WI38 (cell line): ENCODE measurements around the gene ZFP1.

ENCODE experiments used
- H3K4me3 ChIP-seq: 2 replicates; pipeline ENCODE4 v1.5.1; 2011; ENCODE audit warnings: low read depth, mild to moderate bottlenecking, control low read depth, low read length
- CTCF ChIP-seq: IDR thresholded peaks from 2 replicates; pipeline ENCODE4 v1.5.1; 2012; ENCODE audit warnings: low read depth, mild to moderate bottlenecking, control low read depth, low read length

Gene ZFP1

GRCh38 chr16:75172578-75172977 lies 24.3 kb downstream of the ZFP1 start:
- TF ChIP-seq CTCF, result no peak
- H3K4me3 ChIP-seq, result no peak overlapping the region

GRCh38 chr16:75175074-75175473 lies 26.8 kb downstream of the ZFP1 start:
- H3K4me3 ChIP-seq, result no peak overlapping the region

GRCh38 chr16:75176926-75177325 lies 28.6 kb downstream of the ZFP1 start:
- no peak overlapping the region for H3K4me3 ChIP-seq

More at GRCh38 chr16:75175074-75175473, 26.8 kb downstream of the ZFP1 start:
- TF ChIP-seq CTCF, result no peak

GRCh38 chr16:75179208-75179607 lies 30.9 kb downstream of the ZFP1 start:
- TF ChIP-seq CTCF, result no peak
- no peak overlapping the region for H3K4me3 ChIP-seq

More at GRCh38 chr16:75176926-75177325, 28.6 kb downstream of the ZFP1 start:
- no peak for TF ChIP-seq CTCF

GRCh38 chr16:75181630-75182029 lies 33.3 kb downstream of the ZFP1 start:
- H3K4me3 ChIP-seq, result no peak overlapping the region
- no peak for TF ChIP-seq CTCF

- no peak for TF ChIP-seq CTCF
These were observed 40.6 kb downstream of the ZFP1 start for GRCh38 chr16:75188832-75189477.

GRCh38 chr16:75189638-75190245 lies 41.4 kb downstream of the ZFP1 start:
- H3K4me3 ChIP-seq, result no peak overlapping the region
- no peak for TF ChIP-seq CTCF

More at GRCh38 chr16:75188832-75189477, 40.6 kb downstream of the ZFP1 start:
- no peak overlapping the region for H3K4me3 ChIP-seq
